Retina (tissue), 1 donor: ENCODE measurements around the gene PTPN11.
"Not testable (repeated sequence)": the region's sequence is repeated elsewhere in the genome, so short reads cannot be mapped to it uniquely, and the experiment has no call there.

Experiments used
- DNase-seq: peaks from one replicate; pipeline ENCODE4 v3.0.0-alpha.2; 2016

The PTPN11 gene

GRCh38 chr12:112457142-112457541, 38.4 kb downstream of the PTPN11 start:
- not testable (repeated sequence) for DNase-seq

DNA sequence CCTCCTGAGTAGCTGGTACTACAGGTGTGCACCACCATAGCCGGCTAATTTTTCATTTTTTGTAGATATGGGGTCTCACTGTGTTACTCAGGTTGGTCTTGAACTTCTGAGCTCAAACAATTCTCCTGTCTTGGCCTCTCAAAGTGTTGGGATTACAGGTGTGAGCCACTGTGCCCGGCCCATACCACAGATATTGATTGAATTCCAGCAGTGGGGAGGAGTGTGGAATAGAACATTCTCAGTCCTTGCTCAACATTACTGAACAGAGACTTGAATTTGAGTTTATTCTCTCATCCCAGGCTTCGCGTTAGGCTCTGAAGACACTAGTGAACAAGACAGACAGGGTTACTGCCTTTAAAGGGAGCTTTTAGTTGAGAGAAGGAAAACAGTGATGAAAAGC, 39.6 kb downstream of the PTPN11 start:
- no peak for DNase-seq

DNA sequence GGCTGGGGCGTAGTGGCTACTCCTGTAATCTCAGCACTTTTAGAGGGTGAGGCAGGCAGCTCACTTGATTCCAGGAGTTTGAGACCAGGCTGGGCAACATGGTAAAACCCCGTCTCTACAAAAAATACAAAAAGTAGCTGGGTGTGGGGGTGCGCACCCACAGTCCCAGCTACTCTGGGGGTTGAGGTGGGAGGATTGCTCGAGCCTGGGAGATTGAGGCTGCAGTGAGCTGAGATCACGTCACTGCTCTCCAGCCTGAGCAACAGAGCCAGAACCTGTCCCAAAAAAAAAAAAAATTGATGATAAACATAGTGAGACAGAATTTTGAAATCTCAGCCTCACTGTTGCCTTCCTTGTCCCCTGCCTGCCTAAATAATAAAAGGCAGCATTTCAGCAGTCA, 40.0 kb downstream of the PTPN11 start:
- peak; percentile 15 for DNase-seq

DNA sequence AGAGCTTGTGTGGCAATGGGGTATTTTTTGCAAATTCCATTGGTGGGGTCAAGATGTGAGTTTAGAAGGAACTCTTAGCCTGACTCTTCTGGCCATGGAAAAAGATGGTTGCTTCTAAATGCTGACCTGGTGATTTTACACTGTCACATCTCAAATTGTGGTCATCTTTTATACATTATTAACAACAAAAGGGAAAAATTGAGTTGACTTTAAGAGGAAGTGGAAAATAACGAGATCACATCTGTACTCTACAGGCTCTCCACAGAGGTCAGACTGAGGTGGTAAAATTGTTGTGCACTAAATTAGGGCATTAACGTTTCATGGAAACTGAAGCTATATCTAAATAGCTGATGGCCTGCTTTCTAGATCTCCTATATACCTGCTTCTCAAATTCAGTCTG, 44.7 kb downstream of the PTPN11 start:
- no peak for DNase-seq

GRCh38 chr12:112464605-112465004, 45.9 kb downstream of the PTPN11 start:
- DNase-seq: no peak

DNA sequence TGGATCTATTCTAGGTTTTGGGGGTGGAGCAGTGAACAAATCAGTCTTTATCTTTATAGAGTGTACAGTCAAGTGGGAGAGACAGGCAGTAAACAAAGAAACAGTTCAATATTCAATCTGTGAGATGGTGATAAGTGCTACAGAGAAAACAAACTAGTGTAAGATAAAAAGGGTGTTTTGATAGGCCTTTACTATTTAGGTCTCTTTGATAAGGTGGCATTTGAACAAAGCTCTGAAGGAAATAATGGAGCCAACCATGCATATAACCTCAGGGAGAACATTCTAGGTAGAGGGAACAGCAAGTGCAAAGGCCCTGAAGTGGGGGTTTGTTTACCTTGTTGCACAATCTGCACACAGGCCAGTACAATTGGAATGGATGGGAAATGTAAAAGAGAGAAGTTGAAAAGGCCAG, 47.3 kb downstream of the PTPN11 start:
- DNase-seq: no peak

GRCh38 chr12:112466835-112467234, 48.1 kb downstream of the PTPN11 start:
- DNase-seq: no peak

- no peak for DNase-seq
These were observed 49.3 kb downstream of the PTPN11 start for GRCh38 chr12:112468046-112468445.

DNA sequence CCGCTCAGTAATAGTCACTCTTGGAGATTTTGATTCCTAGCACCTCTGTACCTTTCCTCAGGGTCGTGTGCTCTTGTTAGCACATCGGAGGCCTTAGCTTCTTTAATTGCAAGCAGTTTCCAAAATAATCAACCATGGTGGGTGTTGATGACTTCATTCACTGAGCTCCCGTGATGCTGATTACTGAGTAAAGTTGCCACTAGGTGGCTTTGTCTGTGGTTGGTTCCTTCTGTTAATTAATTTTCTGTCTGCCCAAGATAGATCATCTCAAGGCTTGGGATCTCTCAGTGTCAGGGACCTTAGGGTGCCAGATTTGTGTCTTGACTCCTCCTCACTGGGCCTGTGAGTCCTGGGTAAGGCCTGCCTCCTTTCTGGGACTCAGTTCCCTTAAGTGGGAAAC, 54.3 kb downstream of the PTPN11 start:
- no peak for DNase-seq

DNA sequence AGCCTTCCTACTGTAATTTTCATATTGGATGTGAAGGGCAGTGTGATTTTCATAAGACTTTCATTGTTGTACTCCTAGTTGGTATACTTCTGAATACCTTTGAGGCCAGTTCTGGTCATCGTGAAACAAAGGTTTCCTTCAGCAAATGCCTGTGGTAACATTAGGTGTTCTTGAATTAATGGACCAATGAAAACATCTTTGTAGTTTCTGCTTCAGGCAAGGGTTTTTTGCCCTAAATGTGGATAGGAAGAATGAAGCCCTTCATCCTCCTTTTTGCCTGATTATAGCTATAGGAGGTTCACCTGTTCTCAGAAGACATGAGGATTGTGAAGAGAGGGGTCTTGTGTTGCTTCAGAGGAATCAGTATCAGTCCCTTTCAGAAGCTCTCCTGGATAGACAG, 60.7 kb downstream of the PTPN11 start:
- DNase-seq: no peak

DNA sequence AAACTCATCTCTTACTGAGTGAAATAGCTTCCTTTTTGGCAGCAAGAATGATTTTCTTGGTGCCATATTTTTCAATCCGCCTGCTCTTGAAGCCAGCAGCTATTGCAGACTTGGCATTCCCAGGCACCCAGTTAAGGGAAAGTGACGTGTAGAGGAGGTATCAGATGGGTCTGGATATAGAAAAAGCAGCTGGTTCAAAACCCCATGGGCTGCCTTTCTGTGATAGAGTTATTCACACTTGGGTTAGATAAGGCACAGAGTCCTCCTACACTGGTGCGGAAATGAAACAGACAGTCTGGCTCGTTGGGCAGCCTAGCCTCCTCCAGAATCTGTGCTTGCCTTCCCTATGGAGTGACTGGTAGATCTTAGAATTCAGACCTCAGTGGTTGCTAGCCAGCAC, 62.2 kb downstream of the PTPN11 start:
- DNase-seq: no peak

DNA sequence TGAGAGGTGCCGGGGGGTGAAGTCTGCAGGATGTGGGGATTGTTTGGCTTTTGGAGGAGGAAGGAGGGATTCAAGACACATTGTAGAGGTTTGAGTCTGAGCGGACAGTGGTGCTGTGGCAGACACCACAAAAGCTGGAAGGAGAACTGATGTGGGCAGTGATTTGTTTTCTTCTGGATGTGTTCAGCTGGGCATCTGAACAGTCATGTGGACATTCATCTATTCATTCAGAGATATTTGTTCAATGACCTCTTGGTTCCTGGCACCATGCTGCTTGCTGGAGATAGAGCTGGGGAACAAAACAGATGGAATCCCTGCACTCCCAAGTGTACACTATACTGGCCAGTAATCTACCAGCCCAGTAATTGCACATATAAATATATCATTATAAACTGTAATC, 64.0 kb downstream of the PTPN11 start:
- no peak for DNase-seq

GRCh38 chr12:112486361-112486760, 67.6 kb downstream of the PTPN11 start:
- DNase-seq: no peak

GRCh38 chr12:112488257-112488876, 69.6 kb downstream of the PTPN11 start:
- DNase-seq: no peak

DNA sequence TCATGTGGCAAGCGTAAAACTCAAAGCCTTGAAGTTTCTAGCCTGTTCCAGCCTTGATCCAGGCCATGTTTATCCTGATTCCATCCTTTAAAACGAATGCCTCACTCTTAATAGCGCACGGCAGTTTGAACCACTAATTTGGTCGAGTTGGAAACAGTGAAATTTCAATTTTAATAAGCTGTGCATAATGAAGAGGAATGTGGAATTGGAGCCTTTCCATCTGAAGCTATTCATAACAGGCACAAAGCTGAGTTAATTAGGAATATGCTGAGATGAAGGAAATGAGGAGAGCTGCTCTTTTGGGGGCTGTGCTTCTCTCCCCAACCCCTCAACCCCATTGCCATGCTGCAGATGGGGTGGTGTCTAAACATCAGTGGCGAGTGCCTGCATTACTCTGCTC, 70.7 kb downstream of the PTPN11 start:
- DNase-seq: no peak

DNA sequence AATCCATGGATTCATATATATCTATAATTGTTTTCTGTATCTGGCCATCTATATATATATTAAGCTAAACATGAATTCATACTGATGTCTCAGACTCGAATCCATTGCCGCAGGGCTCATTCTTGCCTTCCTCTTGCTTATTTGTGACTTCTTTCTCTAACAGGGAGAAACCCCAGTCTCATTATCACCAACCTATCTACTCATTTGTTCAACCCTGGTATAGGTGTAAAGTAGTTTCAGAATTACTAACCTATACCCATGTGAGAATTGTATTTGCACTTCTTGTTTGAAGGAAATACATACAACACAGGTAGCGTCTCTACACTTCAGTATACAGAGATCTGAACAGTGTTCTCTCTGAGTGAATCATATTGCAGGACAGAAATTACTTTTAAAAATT, 77.7 kb downstream of the PTPN11 start:
- DNase-seq: no peak

GRCh38 chr12:112498580-112498979, 79.8 kb downstream of the PTPN11 start:
- DNase-seq: no peak

DNA sequence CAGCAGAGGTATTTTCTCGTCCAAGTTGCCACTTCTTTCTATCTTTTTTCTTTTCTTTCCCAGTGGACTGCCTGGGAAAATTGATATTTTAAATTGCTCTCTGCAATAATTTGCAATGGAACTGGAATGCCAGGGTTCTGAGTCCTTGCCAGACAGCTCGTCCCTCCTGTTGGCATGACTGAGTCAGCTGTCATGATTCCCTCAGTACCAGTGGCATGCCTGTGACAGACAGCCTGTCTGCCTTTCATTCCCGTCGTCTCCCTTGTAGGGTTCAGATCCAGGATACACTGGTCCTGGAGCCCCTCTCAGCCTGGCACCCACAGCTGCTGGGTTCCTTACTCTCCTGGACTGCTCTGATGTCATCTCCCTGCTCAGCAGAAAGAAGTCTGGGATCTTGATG, 84.8 kb downstream of the PTPN11 start:
- no peak for DNase-seq

- no peak for DNase-seq
These were observed 87.9 kb downstream of the PTPN11 start for GRCh38 chr12:112506513-112507166.

DNA sequence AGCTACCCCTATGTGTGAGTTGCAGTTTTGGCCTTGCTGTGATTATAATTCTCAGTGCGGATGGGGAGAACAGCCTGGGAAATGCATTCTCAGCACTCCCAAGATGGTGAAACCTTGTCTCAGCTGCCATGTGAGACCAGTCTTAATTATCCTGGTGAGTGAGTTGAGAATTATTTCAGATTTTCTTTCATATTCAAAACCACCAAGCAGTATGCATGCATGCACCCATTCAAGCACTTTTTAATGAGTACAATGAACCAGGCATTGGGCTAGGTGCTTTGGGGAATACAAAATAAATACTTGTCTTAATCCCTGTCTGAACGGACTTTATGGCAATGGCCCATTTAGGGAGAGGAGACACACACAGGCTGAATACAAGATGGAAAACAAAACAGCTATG, 94.7 kb downstream of the PTPN11 start:
- no peak for DNase-seq

DNA sequence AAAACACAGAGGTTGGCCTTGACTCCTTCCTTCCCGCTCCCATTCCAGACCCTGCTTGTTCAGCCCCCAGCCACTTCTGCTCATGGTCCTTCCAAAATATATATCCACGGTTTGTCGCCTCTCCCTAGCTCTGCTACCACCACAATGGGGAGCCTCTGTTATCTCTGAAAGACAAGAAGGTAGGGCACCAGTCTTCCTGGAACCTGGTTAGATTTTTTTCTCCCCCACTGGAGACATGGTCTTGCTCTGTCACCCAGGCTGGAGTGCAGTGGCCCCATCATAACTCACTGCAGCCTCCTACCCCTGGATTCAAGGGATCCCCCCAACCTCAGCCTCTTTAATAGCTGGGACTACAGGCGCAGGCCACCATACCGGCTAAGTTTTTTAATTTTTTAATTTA, 95.7 kb downstream of the PTPN11 start:
- DNase-seq: no peak

- no peak for DNase-seq
These were observed 96.3 kb downstream of the PTPN11 start for GRCh38 chr12:112514926-112515642.

DNA sequence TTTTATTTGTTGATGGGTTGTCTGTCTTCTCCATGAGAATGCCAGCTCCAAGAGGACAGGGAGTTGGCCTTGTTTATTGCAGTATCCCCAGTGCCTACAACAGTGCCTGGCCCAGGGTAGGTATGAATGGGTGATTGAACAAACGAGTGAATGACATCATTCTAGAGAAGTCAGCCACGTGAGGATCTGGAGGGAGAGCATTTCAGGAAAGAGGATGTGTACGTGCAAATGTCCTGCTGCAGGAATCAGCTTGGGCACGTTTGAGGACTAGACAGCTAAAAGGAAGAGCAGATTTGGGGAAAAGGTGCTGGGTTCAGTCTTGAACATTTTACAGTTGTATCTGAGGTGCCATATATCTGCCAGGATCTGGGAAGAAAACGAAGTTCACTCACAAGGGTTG, 97.1 kb downstream of the PTPN11 start:
- no peak for DNase-seq

DNA sequence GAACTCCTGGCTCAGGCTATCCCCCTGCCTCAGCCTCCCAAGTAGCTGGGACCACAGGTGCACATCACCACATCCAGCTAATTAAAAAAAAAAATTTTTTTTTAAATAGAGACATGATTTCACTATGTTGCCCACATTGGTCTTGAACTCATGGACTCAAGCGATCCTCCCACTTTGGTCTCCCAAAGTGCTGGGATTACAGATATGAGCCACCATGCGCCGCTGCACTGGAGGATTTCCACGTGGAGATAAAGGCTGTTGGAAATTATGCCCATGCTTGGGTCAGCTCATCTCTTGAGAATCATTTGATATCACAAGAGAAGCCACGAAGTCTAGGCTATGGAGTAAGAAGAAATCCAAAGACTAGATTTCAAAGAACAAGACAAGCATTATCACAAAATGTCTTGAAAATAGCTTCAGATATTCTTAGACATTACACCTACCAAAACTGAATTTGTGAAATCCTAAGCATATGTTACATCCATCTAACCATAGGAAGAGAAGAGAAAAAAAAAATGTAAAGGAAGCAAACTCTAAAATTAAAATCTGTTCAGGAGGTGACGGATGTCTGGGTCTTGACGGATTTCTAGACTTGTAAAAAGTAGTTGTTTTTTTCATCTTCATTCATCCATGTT, 99.1 kb downstream of the PTPN11 start:
- no peak for DNase-seq
